Dedifferentiated amniotic fluid mesenchymal stem cell (primary cell): ENCODE measurements around the gene TMEM169.
A peak's percentile ranks its signal among the peaks of the same experiment; 100 is the strongest.
"Not testable (repeated sequence)": the region's sequence is repeated elsewhere in the genome, so short reads cannot be mapped to it uniquely, and the experiment has no call there.

Experiments used
- DNase-seq: peaks from one replicate; pipeline ENCODE4 v3.0.0-alpha.2; 2016; ENCODE audit errors: extremely low spot score

The TMEM169 gene

DNA sequence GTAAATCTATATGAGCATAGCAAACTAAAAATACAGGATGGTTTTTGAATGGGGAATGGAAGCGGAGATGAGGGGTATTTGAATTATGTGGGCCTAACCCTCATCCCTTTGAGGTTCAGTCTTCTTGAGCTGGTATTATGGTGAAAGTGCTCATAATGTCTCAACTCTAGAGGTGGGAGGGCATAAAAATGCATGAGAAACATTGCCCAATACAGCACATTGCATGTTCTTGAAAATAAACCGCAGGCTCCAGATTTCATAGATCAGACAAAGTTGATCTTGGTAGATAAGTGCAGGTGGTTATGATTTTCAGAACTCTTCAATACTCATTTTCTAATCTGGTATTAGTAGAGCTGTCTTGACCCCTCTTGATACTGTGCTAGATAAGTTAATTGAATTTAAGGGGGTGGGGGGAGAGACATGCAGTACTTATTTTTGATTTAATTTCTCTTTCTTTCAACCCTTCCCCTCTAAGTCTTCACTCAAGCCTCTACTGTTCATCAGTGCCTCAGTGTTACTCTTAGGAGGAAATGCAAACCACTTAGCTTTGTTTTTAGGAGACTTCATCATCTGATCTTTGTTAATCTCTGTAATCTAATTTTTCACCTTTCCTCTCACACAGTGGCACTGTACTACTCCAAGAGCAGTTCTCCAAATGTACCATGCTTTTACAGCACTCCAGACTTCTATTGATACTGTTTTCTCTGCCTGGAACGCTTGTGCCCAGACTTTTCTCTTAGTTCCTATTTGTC, 49.6 kb downstream of the TMEM169 start:
- no peak for DNase-seq

DNA sequence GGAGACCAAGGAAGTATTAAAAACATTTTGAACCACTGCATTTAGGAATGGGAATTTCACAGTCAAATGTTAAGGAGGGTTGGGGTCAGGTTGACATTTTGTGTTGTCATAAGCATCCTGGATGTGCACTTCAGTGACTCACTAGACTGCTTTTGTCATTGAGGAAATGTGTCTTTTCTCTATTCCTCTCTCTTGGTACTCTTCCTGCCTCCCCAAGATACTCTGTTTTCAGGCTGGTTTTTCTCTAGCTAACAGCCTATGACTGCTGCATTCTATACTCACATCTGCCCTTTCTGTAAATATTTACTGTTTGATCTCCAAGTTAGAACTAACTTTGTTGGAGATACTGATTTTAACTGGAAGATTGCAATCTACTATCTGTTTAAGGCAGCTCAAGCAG, 50.9 kb downstream of the TMEM169 start:
- DNase-seq = no peak

DNA sequence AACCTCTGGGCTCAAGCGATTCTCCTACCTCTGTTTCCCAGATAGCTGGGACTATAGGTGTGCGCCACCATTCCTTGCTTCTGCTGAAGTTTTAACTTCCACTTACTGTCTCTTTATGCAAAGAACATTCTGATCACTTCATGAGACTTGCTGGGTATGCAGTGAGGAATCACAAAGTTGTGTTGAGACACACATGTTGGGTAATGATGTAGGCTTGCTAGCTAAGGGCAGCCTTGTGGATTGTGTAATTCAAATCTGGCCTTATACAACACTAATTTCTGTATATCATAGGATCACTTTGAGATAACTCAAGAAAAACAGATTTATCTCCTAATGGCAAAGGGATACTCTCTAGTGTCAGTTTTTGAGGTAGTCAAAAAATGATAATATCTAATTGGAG, 51.7 kb downstream of the TMEM169 start:
- DNase-seq = no peak

DNA sequence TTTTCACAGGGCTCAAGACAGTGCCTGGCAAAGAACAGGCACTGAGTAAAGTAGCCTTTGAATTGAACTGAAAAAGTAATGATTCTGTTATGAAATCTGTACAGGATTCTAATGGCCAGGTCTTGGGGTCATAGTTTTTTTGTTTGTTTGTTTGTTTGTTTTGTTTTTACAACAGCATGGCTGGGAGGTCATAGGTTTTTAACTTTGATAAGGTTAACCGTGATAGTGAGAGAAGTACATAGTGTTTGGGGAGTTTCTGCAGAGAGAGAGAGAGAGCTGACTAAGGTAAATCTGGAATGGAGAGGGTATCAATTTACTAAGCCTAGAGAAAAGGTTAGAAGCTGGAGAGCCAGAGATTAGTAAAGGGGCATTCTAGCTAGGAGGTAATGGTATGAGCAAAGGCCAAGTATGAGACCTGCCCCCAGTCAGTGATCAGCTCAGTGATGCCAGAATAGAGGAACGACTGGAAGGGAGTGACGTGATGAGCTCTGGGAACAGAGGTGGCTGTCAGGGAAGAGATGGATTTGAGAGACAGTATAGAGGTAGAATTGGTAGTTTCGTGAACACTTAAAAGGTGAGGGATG, 53.3 kb downstream of the TMEM169 start:
- DNase-seq = no peak

DNA sequence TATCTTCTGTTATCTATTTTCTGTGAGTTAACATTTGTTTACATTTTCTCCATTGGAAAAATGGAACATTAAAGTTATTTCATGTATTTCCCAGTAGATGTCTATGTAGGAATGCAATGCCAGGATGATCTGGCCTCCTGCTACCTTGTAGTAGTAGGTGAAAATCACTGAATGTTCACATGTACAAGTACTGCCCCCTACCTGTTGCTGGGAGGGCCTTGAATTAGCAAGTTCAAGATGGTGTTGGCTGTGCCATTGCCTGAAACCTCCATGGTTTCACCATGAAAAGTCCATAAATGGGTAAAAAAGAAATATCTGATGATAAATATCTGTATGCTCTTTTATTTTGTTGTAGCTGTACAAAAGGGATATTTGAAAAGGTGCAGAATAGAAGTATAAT, 58.2 kb downstream of the TMEM169 start:
- DNase-seq = no peak

DNA sequence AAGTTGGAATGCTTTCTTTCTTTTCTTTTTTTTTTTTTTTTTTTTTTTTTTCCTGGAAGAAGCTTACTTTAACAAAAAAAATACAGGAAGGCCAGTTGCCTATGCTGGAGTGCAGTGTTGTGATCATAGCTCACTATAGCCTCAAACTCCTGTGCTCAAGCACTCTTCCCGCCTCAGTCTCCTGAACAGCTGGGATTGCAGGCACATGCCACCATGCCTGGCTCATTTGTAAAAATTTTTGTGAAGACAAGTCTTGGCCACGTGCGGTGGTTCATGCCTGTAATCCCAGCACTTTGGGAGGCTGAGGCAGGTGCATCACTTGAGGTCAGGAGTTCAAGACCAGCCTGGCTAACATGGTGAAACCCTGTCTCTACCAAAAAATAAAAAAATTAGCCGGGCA, 59.8 kb downstream of the TMEM169 start:
- not testable (repeated sequence) for DNase-seq

DNA sequence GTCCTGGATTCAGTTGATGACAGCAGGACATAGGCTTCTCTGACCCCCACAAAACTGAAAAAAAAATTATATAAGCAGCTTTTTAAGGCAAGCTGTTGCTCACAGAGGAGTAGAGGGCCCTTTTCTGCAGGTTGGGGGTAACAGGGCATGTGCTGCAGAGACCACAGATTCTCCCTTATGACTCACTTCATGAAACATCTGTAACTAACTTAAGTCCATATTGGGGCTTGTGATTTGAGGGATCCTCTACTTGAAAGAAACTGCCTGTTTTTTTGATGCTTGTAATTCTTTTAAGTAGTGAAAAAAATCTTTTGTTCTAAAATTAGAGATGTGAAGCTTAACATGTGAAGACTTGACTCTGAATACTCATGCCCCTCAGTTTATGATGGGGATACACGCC, 60.8 kb downstream of the TMEM169 start:
- DNase-seq = peak; percentile 38

DNA sequence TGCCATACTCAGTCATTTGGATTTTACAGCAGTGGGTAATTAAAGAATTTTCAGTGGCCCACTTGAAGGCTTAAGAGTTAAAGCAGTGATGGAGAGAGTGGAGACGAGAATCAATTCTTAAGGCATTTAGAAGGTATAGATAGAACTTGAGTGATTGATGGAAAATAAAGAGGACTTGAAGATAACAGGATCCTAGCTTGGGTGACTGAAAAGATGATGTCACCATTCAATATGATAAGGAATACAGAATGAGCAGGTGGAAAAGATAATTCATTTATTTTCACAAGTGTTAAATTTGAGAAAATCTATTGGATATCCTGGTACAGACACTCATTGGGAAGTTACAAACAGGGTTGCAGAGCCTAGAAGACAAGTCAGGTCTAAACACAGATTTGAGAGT, 62.7 kb downstream of the TMEM169 start:
- DNase-seq = no peak

DNA sequence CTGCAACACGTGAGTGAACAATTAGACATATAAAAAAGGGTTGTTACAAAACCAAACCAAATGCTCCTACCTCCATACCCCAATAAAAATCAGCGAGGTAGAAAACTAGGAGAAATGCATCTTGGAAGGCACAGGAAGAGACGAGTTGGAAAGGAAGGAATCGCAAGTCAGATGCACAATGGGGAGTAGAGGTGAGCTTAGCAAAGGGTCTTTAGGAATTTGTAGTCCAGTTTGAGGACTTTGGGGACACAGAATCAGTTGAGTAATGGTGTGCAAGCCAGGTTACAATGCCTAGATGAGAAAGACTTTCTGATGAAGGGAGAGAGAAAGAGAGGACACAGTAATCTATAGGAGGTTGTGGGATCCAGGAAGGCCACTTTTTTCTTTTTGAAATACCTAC, 63.1 kb downstream of the TMEM169 start:
- DNase-seq = no peak

DNA sequence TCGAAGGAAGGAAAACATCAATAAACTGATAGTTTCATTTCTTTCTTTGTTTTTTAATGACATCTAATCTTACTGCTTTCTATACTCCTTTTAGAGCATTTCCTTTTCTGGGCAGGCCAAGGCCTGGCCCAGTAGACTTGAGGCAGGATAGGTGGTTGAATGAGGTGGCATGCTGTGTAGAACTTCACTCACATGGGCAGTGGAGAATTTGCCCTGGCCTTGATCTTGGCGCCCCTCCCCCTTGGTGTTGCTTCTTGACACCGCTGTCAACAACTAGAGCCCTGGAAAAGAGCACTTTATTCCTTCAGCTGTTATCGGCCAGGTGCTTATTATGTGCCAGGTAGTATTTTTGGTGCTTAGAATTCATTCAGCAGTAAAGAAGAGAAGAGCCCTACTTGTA, 64.9 kb downstream of the TMEM169 start:
- no peak for DNase-seq

DNA sequence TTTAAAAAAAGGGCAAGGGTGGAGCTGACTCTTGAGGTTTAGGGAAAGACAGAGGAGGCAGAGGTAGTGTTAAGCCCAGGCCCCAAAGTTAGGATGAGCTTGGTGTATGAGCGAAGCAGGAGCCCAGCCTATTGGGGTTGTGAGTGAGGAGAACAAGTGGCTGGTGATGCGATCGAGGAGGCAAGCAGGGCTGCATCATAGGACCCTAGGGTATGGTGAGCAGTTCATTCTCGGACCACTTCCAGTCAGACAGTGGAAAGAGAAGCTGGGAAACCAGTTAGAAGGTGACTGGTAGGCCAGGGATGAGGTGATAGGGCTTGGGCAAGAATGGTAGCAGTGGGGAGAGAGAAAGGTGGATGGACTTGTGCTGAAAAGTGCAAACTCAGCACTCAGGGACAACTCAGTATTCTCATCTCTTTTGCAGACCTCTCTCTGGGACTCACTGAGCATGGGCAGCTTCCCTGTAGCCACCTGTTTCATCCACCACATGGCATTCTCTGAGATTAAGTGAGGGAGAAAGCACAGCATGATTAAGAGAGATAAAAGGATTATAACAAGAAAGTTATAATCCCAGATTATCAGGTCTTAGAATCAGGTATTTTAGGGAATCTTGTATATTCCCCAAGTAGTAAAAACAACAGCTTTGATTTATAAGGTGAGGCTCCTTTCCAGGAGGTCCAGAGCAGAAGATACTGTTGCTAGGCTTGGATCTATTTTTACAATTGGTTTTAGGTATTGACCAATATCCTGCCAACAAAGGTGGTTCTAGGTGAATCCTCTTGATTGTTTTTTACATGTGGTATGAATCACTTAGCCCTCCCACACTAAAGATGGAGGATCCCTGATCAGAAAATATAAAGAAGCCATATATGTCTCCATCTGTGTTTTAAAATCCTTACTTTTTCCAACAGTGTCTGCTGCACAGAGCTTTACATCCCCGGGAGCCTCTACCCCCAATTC, 65.7 kb downstream of the TMEM169 start:
- no peak for DNase-seq

DNA sequence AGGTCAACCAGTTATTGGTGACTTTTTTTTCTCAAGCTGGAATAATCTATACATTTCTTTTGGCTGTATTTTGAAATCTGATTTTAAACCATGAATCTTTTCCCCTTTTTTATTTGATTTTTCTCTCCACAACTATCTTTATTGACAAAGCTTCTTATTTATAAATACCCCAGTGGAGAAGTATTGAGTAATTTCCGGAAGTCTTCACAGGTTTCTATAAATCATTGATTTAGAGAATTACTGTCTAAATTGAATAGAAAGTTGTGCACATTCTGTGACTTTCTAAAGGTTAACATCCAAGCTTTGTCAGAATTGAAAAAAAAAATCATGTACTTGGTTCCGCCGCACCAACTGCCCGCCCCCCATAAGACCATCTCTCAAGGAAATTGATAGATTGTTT, 67.3 kb downstream of the TMEM169 start:
- DNase-seq = no peak

DNA sequence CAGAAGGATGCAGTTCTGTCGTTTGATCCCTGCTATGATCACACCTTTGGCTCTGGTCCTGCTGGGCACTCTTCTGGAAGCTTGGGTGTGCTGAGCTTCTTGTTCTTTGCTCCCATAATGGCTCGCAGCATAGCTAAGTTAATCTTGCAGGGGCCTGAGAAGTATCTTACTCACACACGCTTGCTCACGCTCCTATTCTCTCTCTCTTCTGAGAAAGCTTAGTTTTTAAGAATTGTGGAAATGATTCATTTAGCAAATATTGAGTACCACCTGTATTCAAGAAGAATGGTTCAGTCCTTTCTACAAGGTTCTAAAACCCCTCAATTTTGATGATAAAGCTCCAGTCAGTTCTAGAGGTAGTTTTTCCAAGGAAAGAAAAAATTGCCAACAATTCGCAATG, 68.0 kb downstream of the TMEM169 start:
- no peak for DNase-seq

DNA sequence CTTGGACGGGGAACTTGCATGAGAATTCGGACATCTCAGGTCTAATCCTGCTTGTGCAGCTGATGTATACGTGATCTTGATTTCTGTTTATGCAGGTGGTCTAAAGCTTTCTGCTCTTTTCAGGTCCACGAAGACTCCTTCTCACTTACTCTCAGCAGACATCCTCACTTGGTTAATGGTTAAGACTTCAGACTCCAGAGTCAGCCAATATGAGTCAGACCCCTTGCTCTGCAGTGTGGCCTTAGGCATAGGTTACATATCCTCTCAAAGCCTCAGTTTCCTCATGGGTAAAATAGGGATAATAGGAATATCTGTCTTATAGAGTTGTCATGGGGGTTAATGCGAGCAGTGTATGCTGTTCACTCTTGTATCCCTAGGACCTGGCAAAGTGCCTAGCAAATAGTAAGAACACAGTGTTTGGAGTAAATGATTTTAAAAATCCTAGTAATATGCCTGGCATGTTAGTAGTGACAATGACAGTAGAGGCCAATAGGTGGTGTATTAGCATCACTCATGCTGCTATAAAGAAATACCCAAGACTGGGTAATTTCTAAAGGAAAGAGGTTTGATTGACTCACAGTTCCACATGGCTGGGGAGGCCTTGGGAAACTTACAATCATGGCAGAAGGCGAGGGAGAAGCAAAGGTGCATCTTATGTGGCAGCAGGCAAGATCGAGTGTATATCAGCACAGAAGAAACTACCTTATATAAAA, 69.8 kb downstream of the TMEM169 start:
- DNase-seq = no peak
